K562 (cell line): ENCODE data around the gene TRANK1. TPM values are rescaled to one million over a fixed set of nuclear protein-coding genes. Genes with fewer than 3 reads are reported as not detected.

ENCODE experiments used
- ARID2 ChIP-seq: fragments of 450-650 bp; IDR thresholded peaks from 2 replicates; pipeline ENCODE4 v1.6.1; 2017; ENCODE audit warnings: antibody characterized with exemption, mild to moderate bottlenecking
- ESRRB ChIP-seq: fragments of 250-450 bp; sonication (Bioruptor Pico); IDR thresholded peaks from 2 replicates; pipeline ENCODE4 v1.5.0; 2020; ENCODE audit warnings: mild to moderate bottlenecking, moderate library complexity, borderline replicate concordance
- GTF2B ChIP-seq: IDR thresholded peaks from 2 replicates; pipeline ENCODE4 v1.6.1; 2011; ENCODE audit not compliant: insufficient read length; ENCODE audit errors: extremely low read depth
- PYGO2 ChIP-seq: fragments of 450-650 bp; IDR thresholded peaks from 2 replicates; pipeline ENCODE4 v1.6.1; 2016; ENCODE audit warnings: mild to moderate bottlenecking, missing genetic modification characterization, moderate library complexity, missing compliant biosample characterization
- RFX5 ChIP-seq: IDR thresholded peaks from 2 replicates; pipeline ENCODE4 v1.6.1; 2011; ENCODE audit warnings: low read depth, mild to moderate bottlenecking, improper control_type of control experiment, low read length
- SMAD3 ChIP-seq: fragments of 450-650 bp; formaldehyde crosslinking; conservative IDR thresholded peaks from 2 replicates; pipeline ENCODE4 v1.4.0; 2020; ENCODE audit warnings: mild to moderate bottlenecking
- ZFP36 ChIP-seq: fragments of 150-350 bp; IDR thresholded peaks from 2 replicates; pipeline ENCODE4 v1.6.1; 2018; ENCODE audit warnings: low read length, low read depth; ENCODE audit not compliant: partially characterized antibody
- ZKSCAN3 ChIP-seq: fragments of 250-450 bp; sonication (Bioruptor Pico); IDR thresholded peaks from 2 replicates; pipeline ENCODE4 v1.4.0; 2020
- ZNF121 ChIP-seq: sonication (generic); formaldehyde crosslinking; conservative IDR thresholded peaks from 2 replicates; pipeline ENCODE4 v1.8.0; 2022; ENCODE audit warnings: missing genetic modification reagents
- ZNF143 ChIP-seq: sonication (generic); formaldehyde crosslinking; IDR thresholded peaks from 2 replicates; pipeline ENCODE4 v1.9.0; 2022; ENCODE audit warnings: mild to moderate bottlenecking, missing genetic modification reagents
- ZNF282 ChIP-seq: sonication (generic); formaldehyde crosslinking; IDR thresholded peaks from 2 replicates; pipeline ENCODE4 v1.8.1; 2023; ENCODE audit warnings: missing genetic modification reagents
- ZNF316 ChIP-seq: fragments of 450-650 bp; IDR thresholded peaks from 2 replicates; pipeline ENCODE4 v1.6.1; 2016
- ZNF436 ChIP-seq: fragments of 250-450, 450-650 bp; sonication (Bioruptor Pico); formaldehyde crosslinking; IDR thresholded peaks from 2 replicates; pipeline ENCODE4 v1.7.0; 2020; ENCODE audit warnings: mild to moderate bottlenecking
- polyA plus RNA-seq, 8 experiments: library from polyadenylated mRNA; depleted of rRNA in 4 of 8; stranded (reverse) in 5 of 8; unstranded in 3 of 8; fragments of >200 nt; fragmentation: Nextera tagmentation in 2 of 8; fragmentation: Illumina TruSeq in 1 of 8; extraction: Ambion mirVana in 2 of 8; extraction: Trizol in 1 of 8; gene quantifications; 2 replicates each; pipeline versions ENCODE4 v1.2.1 to v1.2.3, GENCODE V29; 2011 to 2014; ENCODE audit warnings: inconsistent platforms in 1 of 8, missing spikeins in 1 of 8
- total RNA-seq, 7 experiments: library from RNA; depleted of rRNA in 6 of 7; stranded (reverse); fragments of >200 nt in 6 of 7; fragmentation: Illumina TruSeq in 2 of 7; extraction: Trizol in 2 of 7; gene quantifications; 2 replicates each; pipeline versions ENCODE4 v1.2.1 to v1.2.3, GENCODE V29; 2011 to 2021; ENCODE audit warnings: low replicate concordance in 1 of 7
- TF ChIP-seq, protein P1 (sequence below): fragments of 200-600 bp; sonication (generic); IDR thresholded peaks from one replicate; pipeline ENCODE4 v1.6.1; 2012; ENCODE audit warnings: mild to moderate bottlenecking, low read depth, low read length, inconsistent platforms
- TF ChIP-seq, protein P2 (sequence below): IDR thresholded peaks from 2 replicates; pipeline ENCODE4 v1.6.1; 2016; ENCODE audit warnings: missing genetic modification characterization, missing compliant biosample characterization
- TF ChIP-seq, protein P3 (sequence below): fragments of 250-450 bp; sonication (Bioruptor Pico); IDR thresholded peaks from 2 replicates; pipeline ENCODE4 v1.8.0; 2022; ENCODE audit warnings: moderate library complexity, mild to moderate bottlenecking, inconsistent platforms

The TRANK1 gene
- total and polyA plus RNA-seq, 9 of the 15 experiments (the other 6 are each of a cell fraction or from before 2014, with no cell fraction given) = 0.41 to 5.3 (median 2.1) TPM

GRCh38 chr3:36992806-36993325, 48.0 kb upstream of the TRANK1 start, which contains the start of gene EPM2AIP1 (continued):
- TF ChIP-seq, protein P1, sequence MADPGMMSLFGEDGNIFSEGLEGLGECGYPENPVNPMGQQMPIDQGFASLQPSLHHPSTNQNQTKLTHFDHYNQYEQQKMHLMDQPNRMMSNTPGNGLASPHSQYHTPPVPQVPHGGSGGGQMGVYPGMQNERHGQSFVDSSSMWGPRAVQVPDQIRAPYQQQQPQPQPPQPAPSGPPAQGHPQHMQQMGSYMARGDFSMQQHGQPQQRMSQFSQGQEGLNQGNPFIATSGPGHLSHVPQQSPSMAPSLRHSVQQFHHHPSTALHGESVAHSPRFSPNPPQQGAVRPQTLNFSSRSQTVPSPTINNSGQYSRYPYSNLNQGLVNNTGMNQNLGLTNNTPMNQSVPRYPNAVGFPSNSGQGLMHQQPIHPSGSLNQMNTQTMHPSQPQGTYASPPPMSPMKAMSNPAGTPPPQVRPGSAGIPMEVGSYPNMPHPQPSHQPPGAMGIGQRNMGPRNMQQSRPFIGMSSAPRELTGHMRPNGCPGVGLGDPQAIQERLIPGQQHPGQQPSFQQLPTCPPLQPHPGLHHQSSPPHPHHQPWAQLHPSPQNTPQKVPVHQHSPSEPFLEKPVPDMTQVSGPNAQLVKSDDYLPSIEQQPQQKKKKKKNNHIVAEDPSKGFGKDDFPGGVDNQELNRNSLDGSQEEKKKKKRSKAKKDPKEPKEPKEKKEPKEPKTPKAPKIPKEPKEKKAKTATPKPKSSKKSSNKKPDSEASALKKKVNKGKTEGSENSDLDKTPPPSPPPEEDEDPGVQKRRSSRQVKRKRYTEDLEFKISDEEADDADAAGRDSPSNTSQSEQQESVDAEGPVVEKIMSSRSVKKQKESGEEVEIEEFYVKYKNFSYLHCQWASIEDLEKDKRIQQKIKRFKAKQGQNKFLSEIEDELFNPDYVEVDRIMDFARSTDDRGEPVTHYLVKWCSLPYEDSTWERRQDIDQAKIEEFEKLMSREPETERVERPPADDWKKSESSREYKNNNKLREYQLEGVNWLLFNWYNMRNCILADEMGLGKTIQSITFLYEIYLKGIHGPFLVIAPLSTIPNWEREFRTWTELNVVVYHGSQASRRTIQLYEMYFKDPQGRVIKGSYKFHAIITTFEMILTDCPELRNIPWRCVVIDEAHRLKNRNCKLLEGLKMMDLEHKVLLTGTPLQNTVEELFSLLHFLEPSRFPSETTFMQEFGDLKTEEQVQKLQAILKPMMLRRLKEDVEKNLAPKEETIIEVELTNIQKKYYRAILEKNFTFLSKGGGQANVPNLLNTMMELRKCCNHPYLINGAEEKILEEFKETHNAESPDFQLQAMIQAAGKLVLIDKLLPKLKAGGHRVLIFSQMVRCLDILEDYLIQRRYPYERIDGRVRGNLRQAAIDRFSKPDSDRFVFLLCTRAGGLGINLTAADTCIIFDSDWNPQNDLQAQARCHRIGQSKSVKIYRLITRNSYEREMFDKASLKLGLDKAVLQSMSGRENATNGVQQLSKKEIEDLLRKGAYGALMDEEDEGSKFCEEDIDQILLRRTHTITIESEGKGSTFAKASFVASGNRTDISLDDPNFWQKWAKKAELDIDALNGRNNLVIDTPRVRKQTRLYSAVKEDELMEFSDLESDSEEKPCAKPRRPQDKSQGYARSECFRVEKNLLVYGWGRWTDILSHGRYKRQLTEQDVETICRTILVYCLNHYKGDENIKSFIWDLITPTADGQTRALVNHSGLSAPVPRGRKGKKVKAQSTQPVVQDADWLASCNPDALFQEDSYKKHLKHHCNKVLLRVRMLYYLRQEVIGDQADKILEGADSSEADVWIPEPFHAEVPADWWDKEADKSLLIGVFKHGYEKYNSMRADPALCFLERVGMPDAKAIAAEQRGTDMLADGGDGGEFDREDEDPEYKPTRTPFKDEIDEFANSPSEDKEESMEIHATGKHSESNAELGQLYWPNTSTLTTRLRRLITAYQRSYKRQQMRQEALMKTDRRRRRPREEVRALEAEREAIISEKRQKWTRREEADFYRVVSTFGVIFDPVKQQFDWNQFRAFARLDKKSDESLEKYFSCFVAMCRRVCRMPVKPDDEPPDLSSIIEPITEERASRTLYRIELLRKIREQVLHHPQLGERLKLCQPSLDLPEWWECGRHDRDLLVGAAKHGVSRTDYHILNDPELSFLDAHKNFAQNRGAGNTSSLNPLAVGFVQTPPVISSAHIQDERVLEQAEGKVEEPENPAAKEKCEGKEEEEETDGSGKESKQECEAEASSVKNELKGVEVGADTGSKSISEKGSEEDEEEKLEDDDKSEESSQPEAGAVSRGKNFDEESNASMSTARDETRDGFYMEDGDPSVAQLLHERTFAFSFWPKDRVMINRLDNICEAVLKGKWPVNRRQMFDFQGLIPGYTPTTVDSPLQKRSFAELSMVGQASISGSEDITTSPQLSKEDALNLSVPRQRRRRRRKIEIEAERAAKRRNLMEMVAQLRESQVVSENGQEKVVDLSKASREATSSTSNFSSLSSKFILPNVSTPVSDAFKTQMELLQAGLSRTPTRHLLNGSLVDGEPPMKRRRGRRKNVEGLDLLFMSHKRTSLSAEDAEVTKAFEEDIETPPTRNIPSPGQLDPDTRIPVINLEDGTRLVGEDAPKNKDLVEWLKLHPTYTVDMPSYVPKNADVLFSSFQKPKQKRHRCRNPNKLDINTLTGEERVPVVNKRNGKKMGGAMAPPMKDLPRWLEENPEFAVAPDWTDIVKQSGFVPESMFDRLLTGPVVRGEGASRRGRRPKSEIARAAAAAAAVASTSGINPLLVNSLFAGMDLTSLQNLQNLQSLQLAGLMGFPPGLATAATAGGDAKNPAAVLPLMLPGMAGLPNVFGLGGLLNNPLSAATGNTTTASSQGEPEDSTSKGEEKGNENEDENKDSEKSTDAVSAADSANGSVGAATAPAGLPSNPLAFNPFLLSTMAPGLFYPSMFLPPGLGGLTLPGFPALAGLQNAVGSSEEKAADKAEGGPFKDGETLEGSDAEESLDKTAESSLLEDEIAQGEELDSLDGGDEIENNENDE = peak; percentile 10
- TF ChIP-seq ESRRB (CRISPR knock-in tag) (no peak), ZKSCAN3 (CRISPR knock-in tag) (no peak), ZNF121 (CRISPR knock-in tag) (no peak), ZNF436 (CRISPR knock-in tag) (no peak), ARID2 (no peak), SMAD3 (CRISPR knock-in tag) (peak; percentile 75; the same call in 1 of the 2 replicates), ZNF282 (CRISPR knock-in tag) (no peak), ZNF143 (no peak), PYGO2 (tag) (no peak), ZNF316 (no peak), ZFP36 (peak; percentile 26), RFX5 (no peak), GTF2B (peak; percentile 82)
- TF ChIP-seq, protein P2, sequence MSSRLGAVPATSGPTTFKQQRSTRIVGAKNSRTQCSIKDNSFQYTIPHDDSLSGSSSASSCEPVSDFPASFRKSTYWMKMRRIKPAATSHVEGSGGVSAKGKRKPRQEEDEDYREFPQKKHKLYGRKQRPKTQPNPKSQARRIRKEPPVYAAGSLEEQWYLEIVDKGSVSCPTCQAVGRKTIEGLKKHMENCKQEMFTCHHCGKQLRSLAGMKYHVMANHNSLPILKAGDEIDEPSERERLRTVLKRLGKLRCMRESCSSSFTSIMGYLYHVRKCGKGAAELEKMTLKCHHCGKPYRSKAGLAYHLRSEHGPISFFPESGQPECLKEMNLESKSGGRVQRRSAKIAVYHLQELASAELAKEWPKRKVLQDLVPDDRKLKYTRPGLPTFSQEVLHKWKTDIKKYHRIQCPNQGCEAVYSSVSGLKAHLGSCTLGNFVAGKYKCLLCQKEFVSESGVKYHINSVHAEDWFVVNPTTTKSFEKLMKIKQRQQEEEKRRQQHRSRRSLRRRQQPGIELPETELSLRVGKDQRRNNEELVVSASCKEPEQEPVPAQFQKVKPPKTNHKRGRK (tag) = no peak
- TF ChIP-seq, protein P3, sequence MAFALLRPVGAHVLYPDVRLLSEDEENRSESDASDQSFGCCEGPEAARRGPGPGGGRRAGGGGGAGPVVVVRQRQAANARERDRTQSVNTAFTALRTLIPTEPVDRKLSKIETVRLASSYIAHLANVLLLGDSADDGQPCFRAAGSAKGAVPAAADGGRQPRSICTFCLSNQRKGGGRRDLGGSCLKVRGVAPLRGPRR = peak; percentile 88
